HL-60/S4 treated with phorbol 12-myristate 13-acetate at 8.2 ng/mL for 4 days and 3 days (cell line): ENCODE results near the gene APBA1.
"Not testable (repeated sequence)": the region's sequence is repeated elsewhere in the genome, so short reads cannot be mapped to it uniquely, and the experiment has no call there.

ENCODE experiments used
- in situ Hi-C: fragments of 300-500 bp; cut with MboI; formaldehyde crosslinking; loops from 2 replicates; pipeline ENCODE4 v1.15.0; 2022; ENCODE audit warnings: low sequenced_read_pairs

APBA1 gene

GRCh38 chr9:69453746-69454145, 218.4 kb downstream of the APBA1 start:
- in situ Hi-C loops, result no loop called here

- in situ Hi-C loops, result no loop called here
Measured at GRCh38 chr9:69452110-69452782, 219.9 kb downstream of the APBA1 start.

- in situ Hi-C loops, result no loop called here
Measured at GRCh38 chr9:69446496-69446895, 225.7 kb downstream of the APBA1 start.

DNA sequence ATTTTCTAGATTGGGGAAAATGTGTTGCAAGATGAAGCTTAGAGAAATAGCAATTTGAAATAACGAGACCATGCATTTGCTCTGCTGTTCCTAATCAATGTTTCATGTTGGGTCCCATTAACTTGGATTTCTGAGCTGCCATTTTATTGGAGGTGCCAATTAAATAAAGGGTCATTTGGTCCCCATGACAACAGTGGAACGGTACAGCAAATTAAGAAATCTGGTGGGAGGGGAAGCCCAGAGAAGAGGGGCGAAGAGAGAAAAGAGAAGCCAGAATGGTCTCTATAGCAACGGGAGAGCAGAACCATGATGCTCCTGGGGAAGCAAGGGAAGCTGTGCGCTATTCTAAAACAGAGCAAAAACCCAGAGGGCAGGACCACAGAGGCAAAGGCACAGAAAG, 226.9 kb downstream of the APBA1 start:
- in situ Hi-C loops, result no loop called here

GRCh38 chr9:69444791-69445190, 227.4 kb downstream of the APBA1 start:
- in situ Hi-C loops, result no loop called here

DNA sequence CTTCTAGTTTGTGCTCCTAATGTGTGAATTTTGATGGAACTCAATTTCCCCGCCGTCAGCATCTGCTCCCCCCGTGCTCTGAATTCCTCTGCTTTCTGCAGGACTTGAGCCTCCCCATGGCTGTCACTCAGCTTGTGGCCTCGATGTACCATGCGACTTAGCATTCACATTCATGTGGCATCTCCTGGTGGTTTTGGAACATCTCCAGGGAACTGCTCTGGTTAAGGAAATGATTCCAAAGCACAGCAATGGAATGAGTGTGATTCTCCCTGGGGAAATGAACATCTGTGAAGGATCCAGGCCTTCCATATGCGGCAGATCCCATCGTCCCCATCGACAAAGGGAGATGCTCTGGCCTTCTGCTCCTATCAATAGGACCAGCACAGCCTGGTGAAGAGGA, 228.2 kb downstream of the APBA1 start:
- in situ Hi-C loops, result no loop called here

DNA sequence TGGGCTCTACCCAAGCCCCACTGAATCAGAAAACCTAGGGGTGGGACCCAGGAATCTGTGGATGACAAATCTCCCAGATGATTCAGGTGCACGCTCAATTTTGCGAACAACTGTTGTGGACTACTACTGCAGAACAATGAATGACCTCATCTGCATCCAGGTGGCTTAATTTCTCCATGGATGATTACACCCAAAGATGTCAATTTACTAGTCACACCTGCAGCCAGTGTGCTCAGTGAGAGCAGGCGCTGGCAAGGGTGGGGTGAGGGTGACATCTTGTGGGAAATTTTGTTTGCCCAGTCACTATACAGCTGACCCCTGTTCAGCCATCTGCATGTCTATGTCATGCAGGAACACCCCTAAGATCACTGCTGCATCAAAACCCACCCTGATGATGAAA, 229.0 kb downstream of the APBA1 start:
- in situ Hi-C loops, result no loop called here

- in situ Hi-C loops, result no loop called here
Measured at GRCh38 chr9:69442486-69442885, 229.7 kb downstream of the APBA1 start.

GRCh38 chr9:69440254-69440955, 231.8 kb downstream of the APBA1 start:
- in situ Hi-C loops, result not testable (repeated sequence)

- in situ Hi-C loops, result not testable (repeated sequence)
Measured at GRCh38 chr9:69439654-69440053, 232.5 kb downstream of the APBA1 start.

DNA sequence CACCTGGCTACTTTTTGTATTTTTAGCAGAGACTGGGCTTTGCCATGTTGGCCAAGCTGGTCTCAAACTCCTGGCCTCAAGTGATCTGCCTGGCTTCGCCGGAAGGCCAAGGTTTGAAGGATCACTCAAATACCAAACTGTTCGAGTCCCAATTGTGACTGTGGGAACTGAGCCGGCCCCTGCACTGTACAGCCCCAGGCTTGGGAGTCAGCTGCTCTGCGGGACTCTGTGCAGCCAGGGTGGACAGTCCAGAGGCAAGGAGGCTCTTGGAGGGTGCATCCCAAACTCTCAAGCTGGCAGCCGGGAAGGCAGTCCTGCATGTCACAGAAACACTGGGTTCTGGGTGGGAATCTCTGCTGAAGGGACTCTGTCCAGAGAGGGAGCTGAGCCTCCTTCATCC, 238.2 kb downstream of the APBA1 start:
- in situ Hi-C loops, result no loop called here

DNA sequence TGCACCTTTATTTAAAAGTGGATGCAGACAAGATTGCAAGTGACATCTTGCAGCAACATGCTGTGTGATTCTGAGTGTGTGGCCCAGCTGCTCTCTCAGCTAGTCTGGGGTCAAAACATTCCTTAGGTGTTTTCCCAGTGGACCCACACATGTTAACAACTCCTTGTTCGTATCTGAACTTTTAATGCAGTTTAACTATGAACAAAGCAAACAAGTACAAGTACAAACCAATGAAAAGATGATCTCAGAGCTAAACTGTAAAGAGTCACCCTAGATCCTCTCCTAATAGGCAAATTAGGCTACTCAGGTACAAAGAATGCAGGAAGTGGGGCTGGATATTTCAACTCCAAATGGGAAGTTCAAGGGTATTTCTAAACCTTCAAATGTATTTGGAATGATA, 238.8 kb downstream of the APBA1 start:
- in situ Hi-C loops, result no loop called here

GRCh38 chr9:69432623-69433022, 239.5 kb downstream of the APBA1 start:
- in situ Hi-C loops, result no loop called here

DNA sequence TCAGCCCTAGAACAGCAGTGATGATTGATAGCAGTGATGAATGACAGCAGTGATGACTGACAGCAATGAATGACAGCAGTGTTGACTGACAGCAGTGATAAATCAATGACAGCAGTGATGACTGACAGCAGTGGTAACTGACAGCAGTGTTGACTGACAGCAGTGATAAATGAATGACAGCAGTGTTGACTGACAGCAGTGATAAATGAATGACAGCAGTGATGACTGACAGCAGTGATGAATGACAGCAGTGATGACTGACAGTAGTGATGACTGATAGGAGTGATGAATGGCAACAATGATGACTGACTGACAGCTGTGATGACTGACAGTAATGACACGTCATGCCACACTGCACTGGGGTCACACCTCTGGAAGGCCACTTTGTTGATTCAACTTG, 240.4 kb downstream of the APBA1 start:
- in situ Hi-C loops, result no loop called here

GRCh38 chr9:69431203-69431602, 241.0 kb downstream of the APBA1 start:
- in situ Hi-C loops, result no loop called here

DNA sequence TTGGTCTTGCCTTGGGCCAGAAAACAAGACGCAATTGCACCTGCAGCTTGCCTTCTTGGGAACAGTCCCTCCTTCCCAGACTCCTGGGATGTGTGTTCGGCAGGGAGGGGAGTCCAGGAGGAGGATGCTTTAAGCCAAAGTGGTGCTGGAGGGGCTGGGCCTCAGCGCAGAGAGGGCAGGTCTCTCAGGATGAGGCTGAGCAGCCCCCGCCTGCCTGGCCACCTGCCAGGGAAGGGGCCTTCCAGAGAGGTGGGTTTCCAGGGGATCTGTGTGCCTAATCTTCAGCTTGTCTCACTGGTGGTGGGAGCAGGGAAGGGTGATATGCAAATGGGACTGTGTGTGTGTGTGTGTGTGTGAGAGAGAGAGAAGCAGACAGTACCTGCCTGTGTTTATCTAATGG, 242.0 kb downstream of the APBA1 start:
- in situ Hi-C loops, result no loop called here

GRCh38 chr9:69429281-69429680, 242.9 kb downstream of the APBA1 start:
- in situ Hi-C loops, result no loop called here

GRCh38 chr9:69428017-69428785, 244.0 kb downstream of the APBA1 start:
- in situ Hi-C loops, result no loop called here

GRCh38 chr9:69427286-69427685, 244.9 kb downstream of the APBA1 start:
- in situ Hi-C loops, result no loop called here

DNA sequence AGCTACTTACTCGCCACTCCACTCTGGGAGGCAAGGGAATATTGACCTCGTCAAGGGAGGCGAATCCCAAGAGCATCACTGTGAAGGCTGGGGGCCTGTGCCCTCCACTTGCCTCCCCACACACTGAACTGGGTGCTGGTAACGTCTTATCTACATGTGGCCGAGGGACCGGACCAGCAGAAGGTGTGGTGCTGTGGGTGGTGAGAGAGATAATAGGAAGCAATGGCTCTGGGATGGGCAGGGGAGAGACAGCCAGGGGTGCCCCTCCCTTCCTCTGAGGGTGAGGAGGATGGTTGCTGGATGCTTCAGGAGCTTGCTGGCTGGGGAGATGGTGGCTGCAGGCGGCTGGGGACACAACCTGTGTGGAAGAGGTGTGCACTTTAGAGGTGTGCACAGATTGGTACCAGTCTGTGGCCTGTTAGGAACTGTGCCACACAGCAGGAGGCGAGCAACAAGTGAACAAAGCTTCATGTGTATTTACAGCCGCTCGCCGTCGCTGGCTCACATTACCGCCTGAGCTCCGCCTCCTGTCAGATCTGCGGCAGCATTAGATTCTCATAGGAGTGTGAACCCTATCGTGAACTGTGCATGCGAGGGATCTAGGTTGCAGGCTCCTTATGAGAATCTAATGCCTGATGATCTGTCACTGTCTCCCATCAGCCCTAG, 246.9 kb downstream of the APBA1 start:
- in situ Hi-C loops, result no loop called here
